Epithelial cell of esophagus (primary cell): Measurements from ENCODE around the gene MYCT1.

ENCODE experiments used
- DNase-seq: peaks from one replicate; pipeline ENCODE4 v3.0.0; 2010; ENCODE audit warnings: low read depth
- H3K4me3 ChIP-seq: 2 replicates; pipeline ENCODE4 v1.5.1; 2011; ENCODE audit warnings: mild to moderate bottlenecking, low read length, control low read depth
- TF ChIP-seq, protein P1 (sequence below): IDR thresholded peaks from 2 replicates; pipeline ENCODE4 v1.5.1; 2011; ENCODE audit warnings: low read depth, mild to moderate bottlenecking, low read length, control low read depth, inconsistent platforms; ENCODE audit not compliant: insufficient read depth; ENCODE audit errors: missing control alignments

MYCT1 gene

DNA sequence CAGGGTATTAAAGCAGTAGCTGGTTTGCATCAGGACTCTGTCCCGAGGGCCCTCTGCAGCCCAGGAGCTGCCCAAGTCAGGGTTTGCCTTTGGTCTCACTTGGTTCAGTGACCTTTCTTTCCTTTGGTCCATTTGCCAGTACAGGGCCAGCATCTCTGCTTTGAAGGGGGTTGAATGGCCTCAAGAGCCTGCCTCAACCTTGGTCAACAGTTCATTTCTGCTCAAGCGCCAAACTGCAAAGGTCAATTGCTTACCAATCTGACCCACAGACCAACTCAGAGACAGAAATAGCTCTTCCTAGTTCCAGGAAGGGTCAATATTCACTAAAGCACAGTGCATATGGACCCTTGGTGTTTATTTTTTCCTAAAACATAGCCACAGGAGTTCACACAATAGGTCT is 72.3 kb downstream of the MYCT1 start:
- TF ChIP-seq, protein P1, sequence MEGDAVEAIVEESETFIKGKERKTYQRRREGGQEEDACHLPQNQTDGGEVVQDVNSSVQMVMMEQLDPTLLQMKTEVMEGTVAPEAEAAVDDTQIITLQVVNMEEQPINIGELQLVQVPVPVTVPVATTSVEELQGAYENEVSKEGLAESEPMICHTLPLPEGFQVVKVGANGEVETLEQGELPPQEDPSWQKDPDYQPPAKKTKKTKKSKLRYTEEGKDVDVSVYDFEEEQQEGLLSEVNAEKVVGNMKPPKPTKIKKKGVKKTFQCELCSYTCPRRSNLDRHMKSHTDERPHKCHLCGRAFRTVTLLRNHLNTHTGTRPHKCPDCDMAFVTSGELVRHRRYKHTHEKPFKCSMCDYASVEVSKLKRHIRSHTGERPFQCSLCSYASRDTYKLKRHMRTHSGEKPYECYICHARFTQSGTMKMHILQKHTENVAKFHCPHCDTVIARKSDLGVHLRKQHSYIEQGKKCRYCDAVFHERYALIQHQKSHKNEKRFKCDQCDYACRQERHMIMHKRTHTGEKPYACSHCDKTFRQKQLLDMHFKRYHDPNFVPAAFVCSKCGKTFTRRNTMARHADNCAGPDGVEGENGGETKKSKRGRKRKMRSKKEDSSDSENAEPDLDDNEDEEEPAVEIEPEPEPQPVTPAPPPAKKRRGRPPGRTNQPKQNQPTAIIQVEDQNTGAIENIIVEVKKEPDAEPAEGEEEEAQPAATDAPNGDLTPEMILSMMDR, result no peak
- DNase-seq, result no peak
- H3K4me3 ChIP-seq, result no peak overlapping the region

DNA sequence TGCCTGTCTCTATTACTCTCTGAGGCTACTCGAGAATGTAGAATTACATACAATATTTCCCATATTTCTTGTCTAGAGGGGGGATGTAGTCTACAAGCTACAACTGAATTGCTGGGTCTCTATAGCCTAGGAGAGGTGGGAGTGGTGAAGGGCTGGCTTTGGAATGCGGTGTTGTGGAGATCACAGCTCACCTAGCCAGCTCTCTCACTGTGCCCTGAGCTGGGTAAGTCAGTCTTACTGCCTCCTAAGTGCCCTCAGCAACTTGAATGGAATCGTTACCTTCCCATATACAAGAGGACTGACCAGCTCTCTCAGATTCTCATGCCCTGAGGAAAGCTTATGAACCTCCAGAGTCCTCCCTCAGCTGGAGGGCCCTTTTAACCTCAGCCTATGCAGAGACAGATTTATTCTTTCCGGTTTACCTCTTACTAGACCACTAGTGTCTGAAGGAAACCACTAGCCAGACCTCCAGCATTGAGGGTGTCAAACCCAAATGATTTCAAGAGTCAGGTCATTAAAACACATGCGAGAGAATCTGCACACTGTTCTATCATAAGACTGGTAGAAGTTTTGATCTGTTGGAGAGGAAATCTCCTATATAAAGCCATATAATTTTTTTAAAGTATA is 73.5 kb downstream of the MYCT1 start:
- DNase-seq, result no peak
- H3K4me3 ChIP-seq, result no peak overlapping the region
- TF ChIP-seq, protein P1, result no peak
